HL-60 (cell line): Measurements from ENCODE around the gene RILPL2.

Experiments used
- DNase-seq, 2 experiments: peaks; one replicate each; pipeline ENCODE4 v3.0.0-alpha.2; 2010 to 2020; ENCODE audit warnings: low read depth in 1 of 2, low spot score in 1 of 2
- H3K27ac ChIP-seq: fragments of 250-450 bp; sonication (Bioruptor Pico); replicated peaks from 2 replicates; pipeline ENCODE4 v1.5.1; 2020; ENCODE audit warnings: mild to moderate bottlenecking, moderate library complexity
- H3K27me3 ChIP-seq: fragments of 250-450 bp; sonication (Bioruptor Pico); 2 replicates; pipeline ENCODE4 v1.5.1; 2021; ENCODE audit warnings: mild to moderate bottlenecking, moderate library complexity; ENCODE audit not compliant: insufficient read depth, poor library complexity, severe bottlenecking
- H3K4me3 ChIP-seq: replicated peaks from 2 replicates; pipeline ENCODE4 v1.5.1; 2011; ENCODE audit warnings: mild to moderate bottlenecking, control low read depth, low read length; ENCODE audit not compliant: insufficient read depth
- GABPA ChIP-seq: IDR thresholded peaks from 2 replicates; pipeline ENCODE4 v1.6.1; 2012; ENCODE audit warnings: low read depth
- POLR2AphosphoS5 ChIP-seq: IDR thresholded peaks from 2 replicates; pipeline ENCODE4 v1.6.1; 2012; ENCODE audit warnings: low read depth
- SPI1 ChIP-seq: IDR thresholded peaks from 2 replicates; pipeline ENCODE4 v1.6.1; 2012; ENCODE audit warnings: low read depth, mild to moderate bottlenecking, borderline replicate concordance
- TF ChIP-seq, protein P1 (sequence below): IDR thresholded peaks from one replicate; pipeline ENCODE4 v1.5.1; 2011; ENCODE audit warnings: low read length, control low read depth, inconsistent platforms; ENCODE audit not compliant: insufficient read depth
- TF ChIP-seq, protein P2 (sequence below): IDR thresholded peaks from 2 replicates; pipeline ENCODE4 v1.6.1; 2012; ENCODE audit warnings: low read depth; ENCODE audit not compliant: insufficient replicate concordance

RILPL2 gene

DNA sequence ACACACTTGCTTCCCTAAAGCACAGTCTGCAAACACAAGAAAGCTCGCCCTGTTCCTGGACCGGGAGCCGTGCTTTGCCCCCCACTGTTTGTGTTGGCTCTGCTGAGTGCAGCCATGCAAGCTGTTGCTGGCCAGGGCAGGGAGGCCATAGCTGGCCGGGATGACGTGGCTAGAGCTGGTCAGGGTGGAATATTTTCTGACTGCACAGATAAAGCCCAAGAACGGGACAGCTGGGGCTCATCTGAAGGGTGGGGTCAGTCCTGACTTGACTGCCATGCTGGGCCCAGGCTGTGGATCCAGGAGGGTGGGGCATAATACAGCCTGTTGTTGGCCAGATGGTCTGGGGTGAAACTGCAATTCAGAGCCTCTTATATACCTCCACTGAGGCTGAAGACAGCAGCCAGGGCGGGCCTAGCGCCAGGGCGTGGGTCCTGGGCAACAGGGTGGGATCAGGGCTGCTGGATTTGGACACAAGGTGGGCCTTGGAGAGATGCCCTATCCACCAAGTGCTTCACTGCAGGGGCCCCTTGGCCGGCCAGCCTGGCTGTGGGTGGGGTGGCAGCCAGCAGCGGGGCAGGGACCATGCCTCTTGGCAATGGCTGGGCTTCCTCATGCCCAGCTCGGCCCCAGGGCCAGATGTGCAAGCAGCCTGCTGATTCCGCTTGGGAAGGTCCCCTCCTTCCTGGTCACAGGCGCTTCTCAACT is 37.8 kb downstream of the RILPL2 start:
- no peak for DNase-seq
- TF ChIP-seq, protein P1, sequence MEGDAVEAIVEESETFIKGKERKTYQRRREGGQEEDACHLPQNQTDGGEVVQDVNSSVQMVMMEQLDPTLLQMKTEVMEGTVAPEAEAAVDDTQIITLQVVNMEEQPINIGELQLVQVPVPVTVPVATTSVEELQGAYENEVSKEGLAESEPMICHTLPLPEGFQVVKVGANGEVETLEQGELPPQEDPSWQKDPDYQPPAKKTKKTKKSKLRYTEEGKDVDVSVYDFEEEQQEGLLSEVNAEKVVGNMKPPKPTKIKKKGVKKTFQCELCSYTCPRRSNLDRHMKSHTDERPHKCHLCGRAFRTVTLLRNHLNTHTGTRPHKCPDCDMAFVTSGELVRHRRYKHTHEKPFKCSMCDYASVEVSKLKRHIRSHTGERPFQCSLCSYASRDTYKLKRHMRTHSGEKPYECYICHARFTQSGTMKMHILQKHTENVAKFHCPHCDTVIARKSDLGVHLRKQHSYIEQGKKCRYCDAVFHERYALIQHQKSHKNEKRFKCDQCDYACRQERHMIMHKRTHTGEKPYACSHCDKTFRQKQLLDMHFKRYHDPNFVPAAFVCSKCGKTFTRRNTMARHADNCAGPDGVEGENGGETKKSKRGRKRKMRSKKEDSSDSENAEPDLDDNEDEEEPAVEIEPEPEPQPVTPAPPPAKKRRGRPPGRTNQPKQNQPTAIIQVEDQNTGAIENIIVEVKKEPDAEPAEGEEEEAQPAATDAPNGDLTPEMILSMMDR: no peak
- no peak for TF ChIP-seq SPI1
- H3K4me3 ChIP-seq: no peak overlapping the region
- no peak overlapping the region for H3K27ac ChIP-seq
- no peaks in the 10 kb centered on the region for H3K27me3 ChIP-seq

DNA sequence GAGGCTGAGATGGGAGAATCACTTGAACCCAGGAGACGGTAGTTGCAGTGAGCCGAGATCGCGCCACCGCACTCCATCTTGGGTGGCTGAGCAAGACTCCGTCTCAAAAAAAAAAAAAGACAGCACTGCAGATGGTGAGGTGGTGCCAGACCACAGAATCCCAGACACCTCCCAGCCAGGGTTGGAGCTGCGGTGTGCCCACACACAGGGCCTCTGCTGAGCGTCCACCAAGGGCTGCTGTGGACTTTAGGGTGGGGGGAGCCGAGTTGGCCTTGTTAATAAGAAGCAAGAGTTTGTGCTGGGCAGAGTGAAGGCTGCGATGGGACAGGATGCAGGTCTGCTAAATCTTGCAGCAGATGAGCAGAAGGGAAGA is 38.3 kb downstream of the RILPL2 start:
- TF ChIP-seq POLR2AphosphoS5: no peak
- Histone ChIP-seq H3K27ac (no peak overlapping the region), H3K4me3 (no peak overlapping the region), H3K27me3 (no peaks in the 10 kb centered on the region)
- DNase-seq: no peak

DNA sequence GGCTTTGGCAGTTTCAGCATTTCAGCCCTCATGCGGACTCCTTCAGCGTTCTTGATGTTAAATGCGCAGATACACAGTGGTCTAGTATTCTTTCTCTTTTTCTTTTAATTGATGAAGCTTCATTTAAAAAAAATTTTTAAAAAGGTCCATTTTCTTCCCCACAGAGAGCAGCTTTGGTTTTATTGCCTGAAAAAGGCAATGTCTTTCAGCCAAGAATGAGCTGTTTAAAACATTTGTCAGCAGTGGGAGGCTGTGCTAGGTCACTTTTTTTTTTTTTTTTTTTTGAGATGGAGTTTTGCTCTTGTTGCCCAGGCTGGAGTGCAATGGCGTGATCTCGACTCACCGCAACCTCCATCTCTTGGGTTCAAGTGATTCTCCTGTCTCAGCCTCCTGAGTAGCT is 39.1 kb downstream of the RILPL2 start:
- DNase-seq: no peak
- no peaks in the 10 kb centered on the region for H3K27me3 ChIP-seq
- H3K27ac ChIP-seq: no peak overlapping the region
- TF ChIP-seq POLR2AphosphoS5 (no peak), SPI1 (no peak), GABPA (no peak)
- TF ChIP-seq, protein P2, sequence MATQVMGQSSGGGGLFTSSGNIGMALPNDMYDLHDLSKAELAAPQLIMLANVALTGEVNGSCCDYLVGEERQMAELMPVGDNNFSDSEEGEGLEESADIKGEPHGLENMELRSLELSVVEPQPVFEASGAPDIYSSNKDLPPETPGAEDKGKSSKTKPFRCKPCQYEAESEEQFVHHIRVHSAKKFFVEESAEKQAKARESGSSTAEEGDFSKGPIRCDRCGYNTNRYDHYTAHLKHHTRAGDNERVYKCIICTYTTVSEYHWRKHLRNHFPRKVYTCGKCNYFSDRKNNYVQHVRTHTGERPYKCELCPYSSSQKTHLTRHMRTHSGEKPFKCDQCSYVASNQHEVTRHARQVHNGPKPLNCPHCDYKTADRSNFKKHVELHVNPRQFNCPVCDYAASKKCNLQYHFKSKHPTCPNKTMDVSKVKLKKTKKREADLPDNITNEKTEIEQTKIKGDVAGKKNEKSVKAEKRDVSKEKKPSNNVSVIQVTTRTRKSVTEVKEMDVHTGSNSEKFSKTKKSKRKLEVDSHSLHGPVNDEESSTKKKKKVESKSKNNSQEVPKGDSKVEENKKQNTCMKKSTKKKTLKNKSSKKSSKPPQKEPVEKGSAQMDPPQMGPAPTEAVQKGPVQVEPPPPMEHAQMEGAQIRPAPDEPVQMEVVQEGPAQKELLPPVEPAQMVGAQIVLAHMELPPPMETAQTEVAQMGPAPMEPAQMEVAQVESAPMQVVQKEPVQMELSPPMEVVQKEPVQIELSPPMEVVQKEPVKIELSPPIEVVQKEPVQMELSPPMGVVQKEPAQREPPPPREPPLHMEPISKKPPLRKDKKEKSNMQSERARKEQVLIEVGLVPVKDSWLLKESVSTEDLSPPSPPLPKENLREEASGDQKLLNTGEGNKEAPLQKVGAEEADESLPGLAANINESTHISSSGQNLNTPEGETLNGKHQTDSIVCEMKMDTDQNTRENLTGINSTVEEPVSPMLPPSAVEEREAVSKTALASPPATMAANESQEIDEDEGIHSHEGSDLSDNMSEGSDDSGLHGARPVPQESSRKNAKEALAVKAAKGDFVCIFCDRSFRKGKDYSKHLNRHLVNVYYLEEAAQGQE: no peak
- TF ChIP-seq, protein P1: no peak
- H3K4me3 ChIP-seq: no peak overlapping the region

DNA sequence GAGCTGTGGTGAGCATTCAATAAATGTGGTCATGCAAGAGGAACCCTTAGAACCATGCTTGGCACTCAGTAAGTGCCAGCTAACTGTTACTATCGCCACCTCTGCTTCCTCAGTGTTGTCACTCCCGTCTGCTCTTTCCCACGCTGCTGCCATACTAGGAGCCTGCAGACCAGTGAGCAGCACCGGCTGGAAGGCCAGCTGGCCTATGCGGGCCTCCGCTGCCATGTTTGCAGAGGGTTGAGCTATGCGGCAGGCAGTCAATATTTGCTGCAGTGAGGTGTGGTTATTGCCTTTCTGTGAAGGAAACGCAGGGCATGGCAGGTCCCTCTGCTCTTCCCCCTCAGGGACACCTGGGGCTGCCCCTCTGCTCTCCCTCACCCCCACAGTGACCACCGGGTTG is 39.5 kb downstream of the RILPL2 start:
- no peak overlapping the region for H3K27ac ChIP-seq
- TF ChIP-seq, protein P2: no peak
- no peak for TF ChIP-seq GABPA
- TF ChIP-seq SPI1: no peak
- TF ChIP-seq, protein P1: no peak
- no peak for TF ChIP-seq POLR2AphosphoS5
- no peak for DNase-seq

More for the DNA sequence above, 39.5 kb downstream of the RILPL2 start:
- Histone ChIP-seq H3K27me3 (no peaks in the 10 kb centered on the region), H3K4me3 (no peak overlapping the region)
